Nephron (organoid): ENCODE data around the gene ME3.
A peak's percentile ranks its signal among the peaks of the same experiment; 100 is the strongest.

Source experiments
- H3K27ac Mint-ChIP-seq, 3 experiments: 2 replicates each; pipeline ENCODE4 v1.8.0; 2020; ENCODE audit warnings: mixed read lengths in 3 of 3, mild to moderate bottlenecking in 2 of 3, moderate library complexity in 1 of 3
- H3K27me3 Mint-ChIP-seq: 2 replicates; pipeline ENCODE4 v1.8.0; 2021; ENCODE audit warnings: low read depth, mild to moderate bottlenecking, moderate library complexity, mixed read lengths
- H3K36me3 Mint-ChIP-seq: 2 replicates; pipeline ENCODE4 v1.8.0; 2020; ENCODE audit warnings: low read depth, mixed read lengths
- H3K4me1 Mint-ChIP-seq: 2 replicates; pipeline ENCODE4 v1.8.0; 2020; ENCODE audit warnings: mixed read lengths
- H3K4me3 Mint-ChIP-seq, 3 experiments: 2 replicates each; pipeline ENCODE4 v1.8.0; 2020; ENCODE audit warnings: mild to moderate bottlenecking in 3 of 3, mixed read lengths in 3 of 3, moderate library complexity in 2 of 3
- H3K9me3 Mint-ChIP-seq: 2 replicates; pipeline ENCODE4 v1.8.0; 2020; ENCODE audit warnings: mixed read lengths
- CTCF ChIP-seq, 3 experiments: fragments of 200-600 bp; sonication (generic); IDR thresholded peaks; one replicate each; pipeline ENCODE4 v1.5.0; 2021; ENCODE audit warnings: antibody characterized with exemption in 3 of 3; ENCODE audit not compliant: unreplicated experiment in 3 of 3

Gene ME3

GRCh38 chr11:86675017-86675416 is 2.6 kb upstream of the ME3 start:
- Mint-ChIP-seq H3K27me3 (peaks cover 11% of the 10 kb centered on the region), H3K36me3 (no peaks in the 10 kb centered on the region), H3K9me3 (no peaks in the 10 kb centered on the region), H3K27ac (no peak overlapping the region), H3K4me3 (peak overlapping the region in 1 of 3 experiments; percentile 5), H3K4me1 (peaks cover 21% of the 10 kb centered on the region)
- TF ChIP-seq CTCF (IDR thresholded peaks at IDR 0.05; ENCODE audit: unreplicated experiment in 3 of 3) = no peak

GRCh38 chr11:86673872-86674750 is 1.7 kb upstream of the ME3 start:
- TF ChIP-seq CTCF (IDR thresholded peaks at IDR 0.05; ENCODE audit: unreplicated experiment in 3 of 3) = no peak
- no peak overlapping the region for H3K27ac Mint-ChIP-seq
- H3K27me3 Mint-ChIP-seq = peaks cover 19% of the 10 kb centered on the region
- no peaks in the 10 kb centered on the region for H3K36me3 Mint-ChIP-seq
- H3K4me1 Mint-ChIP-seq = peaks cover 30% of the 10 kb centered on the region
- peak overlapping the region; percentile 21 to 55 (median 26) for H3K4me3 Mint-ChIP-seq
- H3K9me3 Mint-ChIP-seq = no peaks in the 10 kb centered on the region

DNA sequence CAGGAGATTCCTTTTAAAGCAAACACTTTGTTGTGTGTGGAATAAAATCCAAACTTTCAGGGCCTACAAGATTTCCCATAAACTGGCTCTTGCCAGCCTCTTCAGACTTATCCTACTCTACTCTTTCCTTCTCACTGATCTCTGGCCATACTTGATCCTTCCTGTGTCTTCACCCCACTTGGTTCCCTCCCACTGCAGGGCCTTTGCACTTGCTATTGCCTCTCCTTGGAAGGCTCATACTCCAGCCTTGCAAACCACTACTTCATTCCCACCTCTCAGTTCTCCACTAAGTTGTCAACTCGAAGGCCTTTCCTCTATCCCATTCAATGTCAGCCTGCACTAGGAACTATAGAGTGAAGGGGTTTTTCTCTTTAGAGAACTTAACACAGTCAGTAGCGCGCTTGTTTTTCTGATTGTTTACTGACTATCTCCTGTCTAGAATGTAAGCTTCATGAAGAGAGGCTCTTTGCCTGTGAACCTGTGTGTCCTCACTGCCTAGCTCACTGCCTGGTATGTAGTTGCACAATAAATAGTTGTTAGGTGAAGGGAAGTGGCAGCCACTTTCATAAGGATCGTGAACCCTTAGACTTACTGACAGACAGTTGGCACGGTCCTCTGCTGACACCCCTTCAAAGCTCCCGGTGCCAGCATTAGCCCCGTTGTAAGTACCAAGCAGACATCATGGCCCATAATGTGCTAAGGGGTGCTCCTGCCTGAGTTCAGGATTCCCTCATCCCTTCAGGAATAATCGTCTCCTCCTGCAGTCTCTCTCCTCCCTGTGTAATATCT is 833 bp upstream of the ME3 start:
- peaks cover 24% of the 10 kb centered on the region for H3K27me3 Mint-ChIP-seq
- peak overlapping the region; percentile 76 to 85 (median 83) for H3K4me3 Mint-ChIP-seq
- H3K4me1 Mint-ChIP-seq = peaks cover 22% of the 10 kb centered on the region
- TF ChIP-seq CTCF (IDR thresholded peaks at IDR 0.05; ENCODE audit: unreplicated experiment in 3 of 3) = no peak
- H3K27ac Mint-ChIP-seq = peak overlapping the region in 1 of 3 experiments; percentile 57
- H3K36me3 Mint-ChIP-seq = no peaks in the 10 kb centered on the region
- H3K9me3 Mint-ChIP-seq = no peaks in the 10 kb centered on the region

GRCh38 chr11:86671531-86672006 is 847 bp downstream of the ME3 start:
- peak overlapping the region; percentile 80 to 84 (median 83) for H3K4me3 Mint-ChIP-seq
- H3K4me1 Mint-ChIP-seq = peaks cover 17% of the 10 kb centered on the region
- no peaks in the 10 kb centered on the region for H3K36me3 Mint-ChIP-seq
- H3K9me3 Mint-ChIP-seq = no peaks in the 10 kb centered on the region
- no peak for TF ChIP-seq CTCF (IDR thresholded peaks at IDR 0.05; ENCODE audit: unreplicated experiment in 3 of 3)
- peaks cover 29% of the 10 kb centered on the region for H3K27me3 Mint-ChIP-seq
- H3K27ac Mint-ChIP-seq = peak overlapping the region in 2 of 3 experiments; percentile 28 to 55

- no peak for TF ChIP-seq CTCF (IDR thresholded peaks at IDR 0.05; ENCODE audit: unreplicated experiment in 3 of 3)
- H3K27me3 Mint-ChIP-seq = peaks cover 29% of the 10 kb centered on the region
- H3K36me3 Mint-ChIP-seq = no peaks in the 10 kb centered on the region
- H3K4me1 Mint-ChIP-seq = peaks cover 17% of the 10 kb centered on the region
- H3K27ac Mint-ChIP-seq = peak overlapping the region in 2 of 3 experiments; percentile 28 to 55
- H3K4me3 Mint-ChIP-seq = peak overlapping the region; percentile 80 to 84 (median 83)
- H3K9me3 Mint-ChIP-seq = no peaks in the 10 kb centered on the region
Measured at GRCh38 chr11:86670911-86671310, 1.5 kb downstream of the ME3 start.
